Liver (tissue), 9 donors: Measurements from ENCODE around the gene DDX19B. TPM values are rescaled to one million over a fixed set of nuclear protein-coding genes. Genes with fewer than 3 reads are reported as not detected.
"Not testable (repeated sequence)": the region's sequence is repeated elsewhere in the genome, so short reads cannot be mapped to it uniquely, and the experiment has no call there.

Experiments
- DNase-seq: peaks from one replicate; pipeline ENCODE4 v3.0.0-alpha.2; 2017; ENCODE audit warnings: low spot score
- H3K27ac ChIP-seq, 2 donors: one replicate each; pipeline ENCODE4 v1.7.0; 2013; ENCODE audit warnings: inconsistent platforms in 2 of 2, low read length in 2 of 2, control low read depth in 1 of 2, low read depth in 1 of 2, mild to moderate bottlenecking in 1 of 2
- H3K27me3 ChIP-seq, 4 donors: one replicate each; pipeline versions ENCODE4 v1.6.1 to v1.7.0; 2013; ENCODE audit warnings: low read length in 3 of 4, inconsistent platforms in 1 of 4, mild to moderate bottlenecking in 1 of 4, moderate library complexity in 1 of 4; ENCODE audit not compliant: control insufficient read depth in 4 of 4, insufficient read depth in 4 of 4
- H3K36me3 ChIP-seq, 4 donors: one replicate each; pipeline versions ENCODE4 v1.6.1 to v1.7.0; 2013; ENCODE audit warnings: low read length in 3 of 4, mild to moderate bottlenecking in 3 of 4, low read depth in 1 of 4, moderate library complexity in 1 of 4; ENCODE audit not compliant: control insufficient read depth in 4 of 4, insufficient read depth in 3 of 4
- H3K4me1 ChIP-seq, 4 donors: one replicate each; pipeline versions ENCODE4 v1.6.1 to v1.7.0; 2013; ENCODE audit warnings: low read length in 3 of 4, mild to moderate bottlenecking in 3 of 4, moderate library complexity in 1 of 4; ENCODE audit not compliant: control insufficient read depth in 4 of 4, insufficient read depth in 4 of 4
- H3K4me3 ChIP-seq, 3 donors: one replicate each; pipeline versions ENCODE4 v1.6.1 to v1.7.0; 2013; ENCODE audit warnings: low read length in 3 of 3, control low read depth in 1 of 3, low read depth in 1 of 3, mild to moderate bottlenecking in 1 of 3
- H3K9ac ChIP-seq, 2 donors: one replicate each; pipeline ENCODE4 v1.7.0; 2013; ENCODE audit warnings: low read length in 2 of 2, mild to moderate bottlenecking in 2 of 2, moderate library complexity in 2 of 2, control low read depth in 1 of 2, low read depth in 1 of 2
- H3K9me3 ChIP-seq, 4 donors: one replicate each; pipeline versions ENCODE4 v1.6.1 to v1.7.0; 2013; ENCODE audit warnings: low read length in 3 of 4; ENCODE audit not compliant: control insufficient read depth in 4 of 4
- ATF3 ChIP-seq: IDR thresholded peaks from 2 replicates; pipeline ENCODE4 v1.6.1; 2016; ENCODE audit warnings: antibody characterized with exemption
- EGR1 ChIP-seq, 2 donors: IDR thresholded peaks; 2 replicates each; pipeline ENCODE4 v1.6.1; 2016 to 2018; ENCODE audit warnings: antibody characterized with exemption in 2 of 2, low read depth in 2 of 2
- FOXA2 ChIP-seq: IDR thresholded peaks from 2 replicates; pipeline ENCODE4 v1.6.1; 2016; ENCODE audit warnings: antibody characterized with exemption
- GABPA ChIP-seq, 2 donors: IDR thresholded peaks in 1 of 2; conservative IDR thresholded peaks in 1 of 2; 2 replicates each; pipeline ENCODE4 v1.6.1; 2016; ENCODE audit warnings: antibody characterized with exemption in 2 of 2, mild to moderate bottlenecking in 1 of 2, moderate library complexity in 1 of 2
- HNF4A ChIP-seq, 2 donors: conservative IDR thresholded peaks; 2 replicates each; pipeline ENCODE4 v1.6.1; 2016; ENCODE audit warnings: antibody characterized with exemption in 2 of 2, mild to moderate bottlenecking in 2 of 2
- HNF4G ChIP-seq: IDR thresholded peaks from 2 replicates; pipeline ENCODE4 v1.6.1; 2016; ENCODE audit warnings: antibody characterized with exemption
- NR2F2 ChIP-seq: IDR thresholded peaks from 2 replicates; pipeline ENCODE4 v1.6.1; 2016; ENCODE audit warnings: antibody characterized with exemption
- RXRA ChIP-seq, 2 donors: IDR thresholded peaks; 2 replicates each; pipeline ENCODE4 v1.6.1; 2017 to 2018; ENCODE audit warnings: antibody characterized with exemption in 2 of 2, mild to moderate bottlenecking in 1 of 2
- SP1 ChIP-seq: IDR thresholded peaks from 2 replicates; pipeline ENCODE4 v1.6.1; 2018; ENCODE audit warnings: antibody characterized with exemption, mild to moderate bottlenecking
- TAF1 ChIP-seq: conservative IDR thresholded peaks from 2 replicates; pipeline ENCODE4 v1.6.1; 2016; ENCODE audit warnings: antibody characterized with exemption, mild to moderate bottlenecking
- YY1 ChIP-seq: IDR thresholded peaks from 2 replicates; pipeline ENCODE4 v1.6.1; 2016; ENCODE audit warnings: antibody characterized with exemption, mild to moderate bottlenecking
- WGBS: extraction: QIAGEN DNeasy Blood & Tissue Kit; methylation state at CpG from one replicate; pipeline ENCODE4 v1.1.7; 2013; 5-methylcytosine and 5-hydroxymethylcytosine counted together
- polyA plus RNA-seq, 2 donors: library from polyadenylated mRNA; stranded (reverse) in 1 of 2; unstranded in 1 of 2; fragments of 200-250 nt in 1 of 2; fragments of >200 nt in 1 of 2; fragmentation: Nextera tagmentation in 1 of 2; extraction: Ambion mirVana in 1 of 2; gene quantifications; one replicate each; pipeline versions ENCODE4 v1.2.1 to v1.2.3, GENCODE V29; 2013 to 2015
- total RNA-seq, 2 donors: library from RNA; depleted of rRNA; stranded (reverse); fragments of >200 nt; gene quantifications; one replicate each; pipeline ENCODE4 v1.2.3, GENCODE V29; 2014
- TF ChIP-seq, protein P1 (sequence below): fragments of 150-350 bp; IDR thresholded peaks from 2 replicates; pipeline ENCODE4 v1.5.1; 2017; ENCODE audit warnings: improper control_type of control experiment, low read depth, low read length; ENCODE audit not compliant: missing input control
- TF ChIP-seq, protein P2 (sequence below): IDR thresholded peaks from 2 replicates; pipeline ENCODE4 v1.6.1; 2016; ENCODE audit warnings: antibody characterized with exemption
- TF ChIP-seq, protein P3 (sequence below): IDR thresholded peaks from 2 replicates; pipeline ENCODE4 v1.6.1; 2016; ENCODE audit warnings: antibody characterized with exemption
- donor health status: healthy.
- donor health status: healthy.
- donor health status: healthy.
- donor health status: healthy.
- donor health status: healthy.

DDX19B gene
- total and polyA plus RNA-seq, 4 donors: 11.3 to 21.4 (median 16.5) TPM

- Histone ChIP-seq H3K9ac (no peak overlapping the region), H3K27ac (no peak overlapping the region), H3K27me3 (no peaks in the 10 kb centered on the region), H3K4me3 (no peak overlapping the region), H3K36me3 (peaks cover 0 to 9% (median 2%) of the 10 kb centered on the region in 4 donors), H3K9me3 (no peaks in the 10 kb centered on the region), H3K4me1 (peaks cover 0 to under 1% (median 0%) of the 10 kb centered on the region in 4 donors)
- TF ChIP-seq GABPA (IDR thresholded peaks at IDR 0.05 in 1 of 2, conservative IDR thresholded peaks at IDR 0.05 in 1 of 2) (no peak), HNF4A (conservative IDR thresholded peaks at IDR 0.05) (no peak), HNF4G (no peak), NR2F2 (no peak), EGR1 (IDR thresholded peaks at IDR 0.05; ENCODE audit: low read depth in 2 of 2) (no peak), YY1 (no peak), FOXA2 (no peak), ATF3 (no peak), RXRA (IDR thresholded peaks at IDR 0.05) (no peak), SP1 (no peak)
- TF ChIP-seq, protein P1, sequence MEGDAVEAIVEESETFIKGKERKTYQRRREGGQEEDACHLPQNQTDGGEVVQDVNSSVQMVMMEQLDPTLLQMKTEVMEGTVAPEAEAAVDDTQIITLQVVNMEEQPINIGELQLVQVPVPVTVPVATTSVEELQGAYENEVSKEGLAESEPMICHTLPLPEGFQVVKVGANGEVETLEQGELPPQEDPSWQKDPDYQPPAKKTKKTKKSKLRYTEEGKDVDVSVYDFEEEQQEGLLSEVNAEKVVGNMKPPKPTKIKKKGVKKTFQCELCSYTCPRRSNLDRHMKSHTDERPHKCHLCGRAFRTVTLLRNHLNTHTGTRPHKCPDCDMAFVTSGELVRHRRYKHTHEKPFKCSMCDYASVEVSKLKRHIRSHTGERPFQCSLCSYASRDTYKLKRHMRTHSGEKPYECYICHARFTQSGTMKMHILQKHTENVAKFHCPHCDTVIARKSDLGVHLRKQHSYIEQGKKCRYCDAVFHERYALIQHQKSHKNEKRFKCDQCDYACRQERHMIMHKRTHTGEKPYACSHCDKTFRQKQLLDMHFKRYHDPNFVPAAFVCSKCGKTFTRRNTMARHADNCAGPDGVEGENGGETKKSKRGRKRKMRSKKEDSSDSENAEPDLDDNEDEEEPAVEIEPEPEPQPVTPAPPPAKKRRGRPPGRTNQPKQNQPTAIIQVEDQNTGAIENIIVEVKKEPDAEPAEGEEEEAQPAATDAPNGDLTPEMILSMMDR: no peak
- TF ChIP-seq, protein P2, sequence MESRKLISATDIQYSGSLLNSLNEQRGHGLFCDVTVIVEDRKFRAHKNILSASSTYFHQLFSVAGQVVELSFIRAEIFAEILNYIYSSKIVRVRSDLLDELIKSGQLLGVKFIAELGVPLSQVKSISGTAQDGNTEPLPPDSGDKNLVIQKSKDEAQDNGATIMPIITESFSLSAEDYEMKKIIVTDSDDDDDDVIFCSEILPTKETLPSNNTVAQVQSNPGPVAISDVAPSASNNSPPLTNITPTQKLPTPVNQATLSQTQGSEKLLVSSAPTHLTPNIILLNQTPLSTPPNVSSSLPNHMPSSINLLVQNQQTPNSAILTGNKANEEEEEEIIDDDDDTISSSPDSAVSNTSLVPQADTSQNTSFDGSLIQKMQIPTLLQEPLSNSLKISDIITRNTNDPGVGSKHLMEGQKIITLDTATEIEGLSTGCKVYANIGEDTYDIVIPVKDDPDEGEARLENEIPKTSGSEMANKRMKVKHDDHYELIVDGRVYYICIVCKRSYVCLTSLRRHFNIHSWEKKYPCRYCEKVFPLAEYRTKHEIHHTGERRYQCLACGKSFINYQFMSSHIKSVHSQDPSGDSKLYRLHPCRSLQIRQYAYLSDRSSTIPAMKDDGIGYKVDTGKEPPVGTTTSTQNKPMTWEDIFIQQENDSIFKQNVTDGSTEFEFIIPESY: no peak
- TF ChIP-seq, protein P3, sequence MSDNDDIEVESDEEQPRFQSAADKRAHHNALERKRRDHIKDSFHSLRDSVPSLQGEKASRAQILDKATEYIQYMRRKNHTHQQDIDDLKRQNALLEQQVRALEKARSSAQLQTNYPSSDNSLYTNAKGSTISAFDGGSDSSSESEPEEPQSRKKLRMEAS: no peak
- no peak for DNase-seq
- 86% methylated on average over 3 of the region's 3 CpGs for WGBS
Measured at GRCh38 chr16:70304892-70305448, 6.0 kb downstream of the DDX19B start.

DNA sequence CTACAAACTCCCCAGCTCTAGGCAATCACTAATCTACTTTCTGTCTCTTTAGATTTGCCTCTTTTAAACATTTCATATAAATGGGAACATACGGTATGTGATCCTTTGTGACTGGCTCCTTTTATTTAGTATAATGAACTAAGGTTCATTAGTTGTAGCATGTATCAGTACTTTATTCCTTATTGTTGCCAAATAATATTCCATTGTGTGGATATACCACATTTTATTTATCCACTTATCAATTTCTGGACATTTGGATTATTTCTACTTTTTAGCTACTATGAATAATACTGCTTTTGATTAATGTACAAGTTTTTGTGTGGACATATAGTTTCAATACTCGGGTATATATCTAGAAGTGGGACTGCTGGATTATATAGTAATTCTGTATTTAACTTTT is 7.9 kb downstream of the DDX19B start:
- H3K27me3 ChIP-seq: no peaks in the 10 kb centered on the region
- no peak overlapping the region for H3K9ac ChIP-seq
- H3K36me3 ChIP-seq: no peaks in the 10 kb centered on the region
- no peak overlapping the region for H3K27ac ChIP-seq
- H3K9me3 ChIP-seq: no peaks in the 10 kb centered on the region
- WGBS: 96% methylated on average over 2 of the region's 2 CpGs
- H3K4me3 ChIP-seq: no peak overlapping the region
- TF ChIP-seq HNF4G (no peak), HNF4A (conservative IDR thresholded peaks at IDR 0.05) (no peak), RXRA (IDR thresholded peaks at IDR 0.05) (no peak), SP1 (no peak), EGR1 (IDR thresholded peaks at IDR 0.05; ENCODE audit: low read depth in 2 of 2) (no peak), GABPA (IDR thresholded peaks at IDR 0.05 in 1 of 2, conservative IDR thresholded peaks at IDR 0.05 in 1 of 2) (no peak), FOXA2 (no peak), NR2F2 (no peak), TAF1 (no peak)
- TF ChIP-seq, protein P3: no peak
- TF ChIP-seq, protein P1: no peak
- no peak for DNase-seq
- H3K4me1 ChIP-seq: no peaks in the 10 kb centered on the region

GRCh38 chr16:70307726-70308125 is 8.7 kb downstream of the DDX19B start:
- not testable (repeated sequence) for H3K9ac ChIP-seq, H3K27me3 ChIP-seq, H3K9me3 ChIP-seq, H3K27ac ChIP-seq, H3K4me3 ChIP-seq, H3K4me1 ChIP-seq, DNase-seq, H3K36me3 ChIP-seq
- over 99% methylated on average over 2 of the region's 2 CpGs for WGBS
